ENCODE results near the gene IDI2. TPM values are rescaled to one million over a fixed set of nuclear protein-coding genes. Genes with fewer than 3 reads are reported as not detected.
"Not testable (repeated sequence)": the region's sequence is repeated elsewhere in the genome, so short reads cannot be mapped to it uniquely, and the experiment has no call there.

IDI2 gene
- total RNA-seq, 4 donors from 2014 or later, result 43.7 to 204 (median 86.7) TPM

GRCh38 chr10:1019362-1019761, 6.3 kb downstream of the IDI2 start:
- Histone ChIP-seq H3K36me3 (peaks cover 0 to 63% of the 10 kb centered on the region in 2 donors), H3K27ac (no peak overlapping the region)
- no peak for TF ChIP-seq POLR2A (IDR thresholded peaks at IDR 0.05)
- TF ChIP-seq CTCF (IDR thresholded peaks at IDR 0.05 in 4 of 5, conservative IDR thresholded peaks at IDR 0.05 in 1 of 5), result no peak

GRCh38 chr10:1015688-1016087, 10.0 kb downstream of the IDI2 start:
- H3K36me3 ChIP-seq, result peaks cover 5 to 90% of the 10 kb centered on the region in 2 donors

More at GRCh38 chr10:1019362-1019761, 6.3 kb downstream of the IDI2 start:
- H3K4me1 ChIP-seq, result peaks cover 9 to 17% of the 10 kb centered on the region in 2 donors
- intact Hi-C loops (cut with DNase I; ENCODE audit: low total_unique reads), result no loop called here
- in situ Hi-C loops (cut with MboI; ENCODE audit: low sequenced_read_pairs in 4 of 4), result no loop called here
- H3K27me3 ChIP-seq, result no peaks in the 10 kb centered on the region
- H3K9me3 ChIP-seq, result no peaks in the 10 kb centered on the region
- ATAC-seq, result no peak
- DNase-seq, result no peak
- H3K4me3 ChIP-seq, result no peak overlapping the region

GRCh38 chr10:1011696-1012095, 14.0 kb downstream of the IDI2 start:
- H3K27ac ChIP-seq, result no peak overlapping the region
- TF ChIP-seq CTCF (IDR thresholded peaks at IDR 0.05 in 4 of 5, conservative IDR thresholded peaks at IDR 0.05 in 1 of 5) (no peak), POLR2A (IDR thresholded peaks at IDR 0.05) (no peak)
- in situ Hi-C loops (cut with MboI; ENCODE audit: low sequenced_read_pairs in 4 of 4), result no loop called here
- H3K27me3 ChIP-seq, result no peaks in the 10 kb centered on the region
- no peak for ATAC-seq
- intact Hi-C loops (cut with DNase I; ENCODE audit: low total_unique reads), result no loop called here
- H3K4me3 ChIP-seq, result no peak overlapping the region
- H3K4me1 ChIP-seq, result no peaks in the 10 kb centered on the region
- no peaks in the 10 kb centered on the region for H3K9me3 ChIP-seq
- peaks cover 13 to 94% of the 10 kb centered on the region in 2 donors for H3K36me3 ChIP-seq
- no peak for DNase-seq

More at GRCh38 chr10:1015688-1016087, 10.0 kb downstream of the IDI2 start:
- no peak overlapping the region for H3K4me3 ChIP-seq
- no peak for DNase-seq
- H3K27me3 ChIP-seq, result no peaks in the 10 kb centered on the region
- TF ChIP-seq POLR2A (IDR thresholded peaks at IDR 0.05), result no peak
- no peak for TF ChIP-seq CTCF (IDR thresholded peaks at IDR 0.05 in 4 of 5, conservative IDR thresholded peaks at IDR 0.05 in 1 of 5)
- no peak for ATAC-seq
- in situ Hi-C loops (cut with MboI; ENCODE audit: low sequenced_read_pairs in 4 of 4), result no loop called here
- H3K4me1 ChIP-seq, result no peaks in the 10 kb centered on the region
- intact Hi-C loops (cut with DNase I; ENCODE audit: low total_unique reads), result no loop called here
- H3K27ac ChIP-seq, result no peak overlapping the region
- H3K9me3 ChIP-seq, result no peaks in the 10 kb centered on the region

- in situ Hi-C loops (cut with MboI; ENCODE audit: low sequenced_read_pairs in 4 of 4), result no loop called here
- Histone ChIP-seq H3K27me3 (no peaks in the 10 kb centered on the region), H3K9me3 (no peaks in the 10 kb centered on the region), H3K27ac (no peak overlapping the region), H3K4me3 (no peak overlapping the region), H3K4me1 (no peaks in the 10 kb centered on the region), H3K36me3 (peaks cover 13 to 94% of the 10 kb centered on the region in 2 donors)
- intact Hi-C loops (cut with DNase I; ENCODE audit: low total_unique reads), result no loop called here
- no peak for ATAC-seq
- TF ChIP-seq CTCF (IDR thresholded peaks at IDR 0.05 in 4 of 5, conservative IDR thresholded peaks at IDR 0.05 in 1 of 5) (no peak), POLR2A (IDR thresholded peaks at IDR 0.05) (no peak)
- DNase-seq, result no peak
Observed at GRCh38 chr10:1010703-1011102, 15.0 kb downstream of the IDI2 start.

GRCh38 chr10:1009947-1010346, 15.7 kb downstream of the IDI2 start:
- H3K9me3 ChIP-seq; DNase-seq; H3K27ac ChIP-seq; H3K27me3 ChIP-seq; ATAC-seq; in situ Hi-C loops (cut with MboI; ENCODE audit: low sequenced_read_pairs in 4 of 4); H3K4me3 ChIP-seq; intact Hi-C loops (cut with DNase I; ENCODE audit: low total_unique reads); H3K4me1 ChIP-seq: not testable (repeated sequence)
- H3K36me3 ChIP-seq, result peaks cover 13 to 99% of the 10 kb centered on the region in 2 donors
